Eye (tissue), 1 donor: ENCODE measurements around the gene GNPTG.
A peak's percentile ranks its signal among the peaks of the same experiment; 100 is the strongest.

ENCODE experiments used
- DNase-seq: peaks from one replicate; pipeline ENCODE4 v3.0.0-alpha.2; 2015

Gene GNPTG

GRCh38 chr16:1349351-1349750 is 2.4 kb upstream of the GNPTG start:
- no peak for DNase-seq

DNA sequence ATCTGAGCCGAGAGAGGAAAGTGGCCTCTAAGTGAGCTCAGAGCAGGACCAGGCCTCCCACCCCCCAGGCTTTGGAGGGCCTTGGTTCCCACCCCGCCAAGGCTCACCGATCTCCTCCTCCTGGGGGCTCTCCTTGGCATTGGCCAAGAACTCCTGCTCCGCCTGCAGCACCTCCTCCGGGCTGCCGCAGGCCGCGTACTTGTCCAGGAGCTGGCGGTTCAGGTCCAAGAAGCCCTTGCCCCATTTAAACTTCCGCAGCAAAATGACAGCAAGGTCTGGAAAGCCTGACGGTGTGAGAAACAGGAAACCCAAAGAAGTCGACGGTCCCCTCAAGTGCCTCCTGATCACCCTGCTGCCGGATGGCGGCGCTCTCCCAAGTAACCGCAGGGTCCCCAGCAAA is 1.8 kb upstream of the GNPTG start:
- DNase-seq: no peak

GRCh38 chr16:1350691-1351090 is 1.0 kb upstream of the GNPTG start:
- DNase-seq: no peak

GRCh38 chr16:1351215-1351581 is 533 bp upstream of the GNPTG start:
- no peak for DNase-seq

GRCh38 chr16:1354815-1355540 is 3.2 kb downstream of the GNPTG start:
- DNase-seq: no peak

DNA sequence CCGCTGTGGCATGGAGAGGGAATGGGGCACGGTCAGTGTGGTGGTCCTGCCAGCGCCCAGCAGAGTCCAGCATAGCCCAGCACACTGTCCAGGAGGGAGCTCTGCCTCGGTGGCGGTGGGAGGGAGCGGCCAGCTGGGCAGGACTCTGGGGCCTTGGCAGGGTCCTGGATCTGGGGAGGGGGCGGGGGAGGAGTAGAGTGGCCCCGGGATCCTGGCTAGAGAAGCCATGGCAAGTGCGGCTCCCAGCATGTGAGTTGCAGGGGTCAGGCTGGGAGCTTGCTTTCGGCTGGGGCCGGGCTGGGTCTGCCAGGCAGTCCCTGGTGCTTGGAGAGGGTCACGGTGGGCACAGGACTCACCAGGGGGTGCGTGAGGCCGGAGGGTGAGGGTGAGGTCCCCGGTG is 3.9 kb downstream of the GNPTG start:
- DNase-seq: no peak

DNA sequence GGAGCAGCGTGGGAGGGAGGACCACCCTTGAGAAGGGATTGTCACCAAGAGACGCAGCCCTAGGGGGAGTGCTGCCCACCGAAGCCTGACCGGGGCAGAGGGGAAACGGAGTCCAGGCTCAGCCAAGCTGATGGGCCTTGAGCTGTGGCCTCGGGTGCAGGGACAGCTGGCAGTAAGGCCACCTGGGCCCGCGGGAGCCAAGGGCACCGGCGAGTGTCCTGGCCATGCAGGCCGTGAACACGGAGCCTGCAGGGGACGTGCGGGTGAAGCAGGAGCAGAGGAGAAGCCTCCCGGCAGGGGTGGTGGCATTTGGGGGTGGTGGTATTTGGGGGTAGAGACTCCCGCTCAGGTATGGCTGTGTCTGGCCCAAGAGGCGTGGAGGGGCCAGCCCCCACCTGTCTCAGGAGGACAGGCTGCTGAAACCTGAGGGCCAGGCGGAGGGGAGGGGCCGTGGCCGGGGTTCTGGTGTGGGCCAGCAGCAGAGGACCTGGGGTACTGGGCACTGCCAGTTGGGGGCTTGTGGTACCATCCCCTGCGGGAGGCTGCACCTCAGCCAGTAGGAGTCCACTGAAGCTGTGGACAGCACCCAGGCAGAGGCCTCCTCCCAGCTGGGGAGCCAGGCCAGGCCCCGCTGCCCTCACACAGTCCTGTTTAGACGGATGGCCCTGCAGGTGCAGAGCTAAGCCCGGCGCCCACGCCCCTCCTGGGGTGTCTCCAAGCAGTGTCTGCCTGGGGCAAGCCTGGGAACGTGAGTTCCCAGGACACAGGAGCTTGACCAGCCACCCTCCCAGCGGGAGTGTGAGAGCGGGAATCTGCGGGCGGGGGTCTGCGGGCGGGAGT is 4.5 kb downstream of the GNPTG start:
- DNase-seq: no peak

- DNase-seq: no peak
These were observed 6.3 kb downstream of the GNPTG start for GRCh38 chr16:1357906-1358566.

DNA sequence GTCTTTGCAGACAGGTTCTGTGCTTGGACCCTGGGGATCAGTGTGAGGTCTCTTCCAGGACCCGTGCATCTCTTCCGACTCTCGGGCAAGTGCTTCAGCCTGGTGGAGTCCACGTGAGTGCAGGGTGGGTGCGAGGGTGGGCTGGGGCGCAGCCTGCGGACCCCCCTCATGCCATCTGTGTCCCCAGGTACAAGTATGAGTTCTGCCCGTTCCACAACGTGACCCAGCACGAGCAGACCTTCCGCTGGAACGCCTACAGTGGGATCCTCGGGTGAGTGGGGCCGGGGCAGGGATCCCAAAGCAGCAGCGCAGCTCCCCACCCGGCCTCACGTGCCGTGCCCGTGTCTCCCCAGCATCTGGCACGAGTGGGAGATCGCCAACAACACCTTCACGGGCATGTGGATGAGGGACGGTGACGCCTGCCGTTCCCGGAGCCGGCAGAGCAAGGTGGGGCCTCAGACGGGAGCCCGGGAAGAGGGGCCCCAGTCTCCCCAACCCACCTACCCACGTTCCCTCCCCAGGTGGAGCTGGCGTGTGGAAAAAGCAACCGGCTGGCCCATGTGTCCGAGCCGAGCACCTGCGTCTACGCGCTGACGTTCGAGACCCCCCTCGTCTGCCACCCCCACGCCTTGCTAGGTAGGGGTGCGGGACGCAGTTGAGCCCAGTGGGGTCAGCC is 10.1 kb downstream of the GNPTG start:
- no peak for DNase-seq

- no peak for DNase-seq
These were observed 11.1 kb downstream of the GNPTG start for GRCh38 chr16:1362807-1363206.

GRCh38 chr16:1363501-1364041 is 11.8 kb downstream of the GNPTG start:
- peak; percentile 53 for DNase-seq

DNA sequence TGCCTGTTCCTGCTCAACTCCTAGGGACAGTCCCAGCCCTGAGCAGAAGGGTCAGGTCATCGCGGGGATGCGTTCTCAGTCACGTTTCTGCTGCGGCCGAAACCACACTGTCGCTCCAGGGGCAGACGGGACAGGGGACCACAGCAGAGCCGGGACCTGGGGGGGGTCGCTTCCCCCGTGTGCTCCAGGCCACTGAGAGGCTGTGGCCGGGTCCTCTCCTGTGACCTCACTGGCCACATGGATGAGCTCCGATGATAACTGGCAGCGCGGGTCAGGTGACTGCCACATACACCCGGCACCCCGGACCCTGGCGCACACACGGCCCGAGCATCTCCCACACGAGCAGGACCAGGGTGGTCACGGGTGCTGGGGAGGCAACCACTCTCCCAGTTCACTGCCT is 12.8 kb downstream of the GNPTG start:
- DNase-seq: no peak

DNA sequence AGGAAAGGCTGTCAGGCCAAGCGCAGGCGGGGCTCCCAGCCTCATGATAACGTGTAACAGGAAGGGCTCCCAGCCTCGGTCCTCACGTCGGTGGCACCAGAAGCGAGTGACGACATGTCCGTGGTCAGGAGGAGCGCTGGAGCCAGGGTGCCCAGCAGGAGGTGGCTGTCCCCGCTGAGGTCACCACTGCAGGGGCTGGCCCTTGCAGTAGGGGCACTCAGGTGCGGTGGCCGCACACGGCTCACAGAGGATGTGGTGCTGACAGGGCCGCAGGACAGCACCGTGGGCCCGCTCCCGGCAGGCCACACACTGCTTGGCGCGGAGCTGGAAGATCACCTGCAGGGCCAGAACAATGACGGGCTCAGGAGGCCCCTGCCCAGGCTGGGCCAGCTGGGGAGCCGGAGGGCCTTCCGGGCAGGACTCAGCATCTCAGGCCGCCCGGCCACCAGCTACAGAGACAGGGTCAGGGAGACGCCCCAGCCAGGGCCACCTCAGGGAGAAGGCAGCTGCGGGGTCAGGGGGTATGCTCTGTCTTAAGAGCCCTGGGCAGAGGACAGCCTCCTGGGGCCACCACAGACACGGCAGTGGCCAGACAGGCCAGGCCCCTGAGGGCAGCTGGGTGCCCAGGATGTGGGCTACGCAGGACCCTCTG is 14.5 kb downstream of the GNPTG start:
- DNase-seq: no peak

DNA sequence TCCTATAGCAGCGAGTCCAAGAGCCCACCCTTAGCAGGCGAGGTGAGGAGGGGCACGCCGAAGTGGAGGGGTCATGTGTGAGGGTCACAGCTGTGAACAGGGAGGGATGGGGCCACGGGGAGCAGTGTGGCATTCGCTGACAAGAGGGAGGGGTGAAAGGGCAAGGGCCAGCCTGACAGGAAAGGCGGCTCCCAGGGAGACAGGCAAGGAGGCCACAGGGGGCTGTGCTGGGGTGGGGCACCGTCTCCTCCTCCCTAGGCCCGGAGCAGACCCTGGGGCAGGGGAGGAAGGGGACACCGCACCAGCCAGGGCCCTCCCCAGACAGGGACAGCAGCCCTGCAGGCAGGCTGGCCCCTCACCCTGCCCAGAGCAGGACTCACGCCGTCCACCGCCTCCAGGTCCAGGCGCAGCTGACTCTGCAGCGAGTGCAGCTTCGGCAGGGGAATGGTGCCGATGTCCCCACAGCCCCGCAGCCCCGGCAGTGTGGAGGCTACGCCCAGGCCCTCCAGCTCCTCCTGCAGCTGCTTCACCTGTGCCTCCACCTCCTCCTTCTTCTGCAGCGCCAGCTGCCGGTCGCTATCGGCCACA is 15.1 kb downstream of the GNPTG start:
- DNase-seq: no peak

GRCh38 chr16:1367486-1368174 is 15.9 kb downstream of the GNPTG start:
- no peak for DNase-seq

DNA sequence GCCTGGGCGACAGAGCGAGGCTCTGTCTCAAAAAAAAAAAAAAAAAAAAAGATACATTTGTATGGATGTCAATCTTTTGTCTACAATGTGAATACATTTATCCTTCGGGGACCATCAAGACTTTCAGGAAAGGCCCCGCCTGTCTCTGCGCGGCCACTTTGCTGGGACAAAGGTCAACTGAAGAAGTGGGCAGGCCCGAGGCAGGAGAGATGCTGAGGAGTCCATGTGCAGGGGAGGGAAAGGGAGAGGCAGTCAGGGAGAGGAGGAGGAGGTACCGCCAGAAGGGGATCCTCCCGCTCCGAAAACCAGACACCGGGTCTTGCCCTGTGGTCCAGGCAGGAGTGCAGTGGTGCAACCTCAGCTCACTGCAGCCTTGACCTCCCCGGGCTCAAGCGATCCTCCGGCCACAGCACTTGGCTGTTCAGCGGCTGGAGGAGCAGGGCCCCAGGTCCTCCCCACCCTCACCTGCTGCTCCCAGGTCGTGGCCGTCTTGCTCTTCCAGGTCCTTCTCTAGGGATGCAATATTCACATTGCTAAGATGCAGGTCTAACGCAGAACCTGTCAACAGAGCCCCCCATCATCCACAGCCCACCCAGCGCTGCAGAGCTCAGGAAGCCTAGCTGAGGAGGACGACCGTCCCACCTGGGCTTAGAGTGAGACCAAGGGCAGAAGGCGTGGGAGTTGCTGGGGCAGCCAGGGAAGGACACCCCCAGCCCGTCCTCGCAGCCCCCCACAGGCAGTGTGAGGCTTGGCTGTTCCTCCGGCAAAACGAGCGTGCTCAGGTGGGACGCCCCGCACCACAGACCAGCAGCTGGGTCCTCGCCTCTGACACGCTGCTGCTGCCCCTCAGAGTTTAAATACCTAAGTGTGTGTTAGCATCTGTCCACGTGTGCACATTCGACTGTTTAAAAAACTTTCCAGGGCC is 19.6 kb downstream of the GNPTG start:
- DNase-seq: no peak

GRCh38 chr16:1372292-1372950 is 20.7 kb downstream of the GNPTG start:
- no peak for DNase-seq

DNA sequence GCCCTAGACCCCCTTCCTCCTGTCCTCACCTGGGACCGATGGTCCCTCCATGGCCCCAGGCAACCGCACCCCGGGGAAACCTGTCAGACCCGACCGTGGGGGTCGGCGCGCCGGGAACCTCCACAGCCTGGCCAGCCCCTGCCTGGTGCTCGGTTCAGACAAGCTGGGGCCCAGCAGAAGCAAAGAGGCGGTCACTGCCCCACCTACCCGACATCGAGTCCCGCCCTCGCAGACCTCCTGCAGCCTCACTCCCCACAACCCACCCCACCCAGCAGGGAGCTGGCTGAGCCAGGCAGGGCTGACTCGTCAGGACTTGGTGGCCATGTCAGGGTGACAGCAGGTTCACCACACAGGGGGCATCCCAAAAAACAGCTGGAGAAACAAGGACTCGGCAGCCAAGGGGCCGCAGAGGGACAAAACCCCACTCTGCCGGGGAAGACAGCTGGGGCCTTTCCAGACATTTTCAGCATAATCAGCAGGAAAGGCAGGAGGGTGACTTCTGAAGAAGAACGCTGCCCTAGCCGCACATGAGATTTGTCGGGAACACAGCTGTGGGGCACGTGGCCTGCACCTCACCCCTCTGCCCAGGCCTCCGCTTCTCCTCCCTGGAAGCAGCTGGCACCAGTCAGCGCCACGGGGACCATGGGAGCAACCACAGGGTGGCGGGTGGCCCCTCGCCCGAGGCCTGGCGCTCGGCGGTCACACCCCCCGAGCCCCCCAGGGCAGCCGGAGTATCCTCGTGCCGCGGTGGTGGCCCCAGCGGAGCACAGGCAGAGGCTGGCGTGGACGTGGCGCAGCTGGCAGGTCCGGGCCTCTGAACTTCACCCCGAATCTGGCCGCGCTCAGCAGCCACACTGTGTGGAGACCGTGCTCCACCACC is 22.9 kb downstream of the GNPTG start:
- peak; percentile 17 for DNase-seq

DNA sequence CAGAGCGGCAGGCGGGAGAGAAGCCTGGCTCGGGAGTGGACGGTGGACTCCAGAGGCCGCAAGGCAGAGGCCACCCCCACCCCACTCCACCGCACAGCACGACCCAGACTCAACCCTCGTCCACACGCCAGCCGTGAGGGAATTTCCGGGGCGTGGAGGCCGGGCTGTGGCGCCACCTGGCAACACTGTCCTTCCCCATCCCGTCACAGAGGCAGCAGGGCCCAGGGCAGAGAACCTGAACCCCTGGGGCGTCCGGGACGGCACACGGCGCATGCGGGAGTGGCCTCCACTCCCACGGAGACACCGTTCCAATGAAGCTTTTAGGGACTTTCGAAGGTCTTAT is 23.5 kb downstream of the GNPTG start:
- no peak for DNase-seq
